BJ (cell line): Measurements from ENCODE around the gene IL3. TPM values are rescaled to one million over a fixed set of nuclear protein-coding genes. Genes with fewer than 3 reads are reported as not detected.

Source experiments
- CTCF ChIA-PET: fragments of 350-600 bp; formaldehyde crosslinking; extraction: SDS; loops from one replicate; lab custom pipeline; 2021; ENCODE audit warnings: antibody characterized with exemption, inconsistent platforms; lab: Yijun Ruan, JAX
- POLR2A ChIA-PET: fragments of 300-600 bp; sonication (Branson Sonifier 250); formaldehyde crosslinking; extraction: SDS; loops from one replicate; lab custom pipeline; 2021; ENCODE audit warnings: antibody characterized with exemption; lab: Charles Lee
- DNase-seq: peaks from one replicate; pipeline ENCODE4 v3.0.0-alpha.2; 2011; ENCODE audit warnings: low read depth
- H3K27me3 ChIP-seq: 2 replicates; pipeline ENCODE4 v1.6.0; 2011; ENCODE audit warnings: low read length; ENCODE audit not compliant: control insufficient read depth, insufficient read depth
- H3K36me3 ChIP-seq: 2 replicates; pipeline ENCODE4 v1.5.1; 2011; ENCODE audit warnings: low read length; ENCODE audit not compliant: control insufficient read depth, insufficient read depth
- H3K4me3 ChIP-seq: 2 replicates; pipeline ENCODE4 v1.5.1; 2011; ENCODE audit warnings: low read depth, mild to moderate bottlenecking, control low read depth, low read length
- polyA plus RNA-seq: library from polyadenylated mRNA; depleted of rRNA; stranded (reverse); fragments of >200 nt; gene quantifications from 2 replicates; pipeline ENCODE4 v1.2.3, GENCODE V29; 2011
- TF ChIP-seq, protein P1 (sequence below): IDR thresholded peaks from 2 replicates; pipeline ENCODE4 v1.5.1; 2011; ENCODE audit warnings: low read depth, mild to moderate bottlenecking, control low read depth, inconsistent platforms, low read length, moderate library complexity; ENCODE audit not compliant: insufficient read depth

Gene IL3
- polyA plus RNA-seq, 1 experiment, result not detected

DNA sequence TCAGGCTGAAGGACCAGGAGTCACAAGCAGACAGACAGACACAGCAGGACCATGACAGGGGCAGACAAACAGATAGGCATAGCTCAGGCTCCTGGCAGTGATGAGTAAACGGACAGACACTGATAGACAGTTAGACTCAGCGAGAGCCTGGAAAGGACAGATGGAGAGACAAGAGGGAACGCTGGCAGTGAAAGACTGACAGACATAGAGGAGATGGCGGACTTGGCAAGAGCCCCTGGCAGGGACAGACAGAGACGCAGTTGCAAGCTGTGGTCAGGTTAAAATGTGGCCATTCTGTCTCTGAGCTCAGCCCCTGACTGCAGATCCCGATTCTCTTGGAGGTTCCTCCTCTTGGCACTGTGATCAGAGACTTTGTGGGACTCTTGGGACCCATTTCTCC, 26.7 kb downstream of the IL3 start:
- H3K27me3 ChIP-seq, result no peaks in the 10 kb centered on the region
- CTCF ChIA-PET, result interaction anchor here (0.6 to 2.9 kb wide), 4 partner anchors 14 to 93 kb away, joined by 4 to 12 read pairs (median 8); partner anchors contain the start of gene CSF2
- no peak overlapping the region for H3K4me3 ChIP-seq
- DNase-seq, result no peak
- TF ChIP-seq, protein P1, sequence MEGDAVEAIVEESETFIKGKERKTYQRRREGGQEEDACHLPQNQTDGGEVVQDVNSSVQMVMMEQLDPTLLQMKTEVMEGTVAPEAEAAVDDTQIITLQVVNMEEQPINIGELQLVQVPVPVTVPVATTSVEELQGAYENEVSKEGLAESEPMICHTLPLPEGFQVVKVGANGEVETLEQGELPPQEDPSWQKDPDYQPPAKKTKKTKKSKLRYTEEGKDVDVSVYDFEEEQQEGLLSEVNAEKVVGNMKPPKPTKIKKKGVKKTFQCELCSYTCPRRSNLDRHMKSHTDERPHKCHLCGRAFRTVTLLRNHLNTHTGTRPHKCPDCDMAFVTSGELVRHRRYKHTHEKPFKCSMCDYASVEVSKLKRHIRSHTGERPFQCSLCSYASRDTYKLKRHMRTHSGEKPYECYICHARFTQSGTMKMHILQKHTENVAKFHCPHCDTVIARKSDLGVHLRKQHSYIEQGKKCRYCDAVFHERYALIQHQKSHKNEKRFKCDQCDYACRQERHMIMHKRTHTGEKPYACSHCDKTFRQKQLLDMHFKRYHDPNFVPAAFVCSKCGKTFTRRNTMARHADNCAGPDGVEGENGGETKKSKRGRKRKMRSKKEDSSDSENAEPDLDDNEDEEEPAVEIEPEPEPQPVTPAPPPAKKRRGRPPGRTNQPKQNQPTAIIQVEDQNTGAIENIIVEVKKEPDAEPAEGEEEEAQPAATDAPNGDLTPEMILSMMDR, result no peak
- no peaks in the 10 kb centered on the region for H3K36me3 ChIP-seq
- POLR2A ChIA-PET, result no interaction called here

DNA sequence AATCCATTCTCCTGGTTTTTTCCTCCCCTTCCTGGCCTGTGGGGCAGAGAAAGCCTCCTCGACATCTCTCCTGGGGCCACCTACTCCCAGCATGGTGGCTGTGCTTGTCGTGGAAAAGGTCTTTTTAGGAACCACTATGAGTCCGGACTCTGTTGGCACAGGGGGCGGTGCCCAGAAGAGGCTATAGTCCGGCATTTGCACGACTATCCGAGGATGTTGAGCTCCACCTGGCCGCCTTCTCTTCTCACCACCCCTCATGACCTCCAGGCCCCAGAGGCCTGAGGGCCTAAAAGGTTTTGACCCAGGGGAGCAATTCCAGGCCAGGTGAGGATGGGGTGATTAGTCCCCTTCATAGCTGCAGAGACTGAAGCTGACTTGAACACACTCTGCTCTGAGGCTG, 27.2 kb downstream of the IL3 start:
- ChIA-PET POLR2A (no interaction called here), CTCF (interaction anchor here (0.6 to 2.9 kb wide), 3 partner anchors 15 to 23 kb away, joined by 4 to 12 read pairs (median 6); partner anchors contain the start of gene CSF2)
- Histone ChIP-seq H3K4me3 (no peak overlapping the region), H3K36me3 (no peaks in the 10 kb centered on the region), H3K27me3 (no peaks in the 10 kb centered on the region)
- TF ChIP-seq, protein P1, result no peak
- no peak for DNase-seq

DNA sequence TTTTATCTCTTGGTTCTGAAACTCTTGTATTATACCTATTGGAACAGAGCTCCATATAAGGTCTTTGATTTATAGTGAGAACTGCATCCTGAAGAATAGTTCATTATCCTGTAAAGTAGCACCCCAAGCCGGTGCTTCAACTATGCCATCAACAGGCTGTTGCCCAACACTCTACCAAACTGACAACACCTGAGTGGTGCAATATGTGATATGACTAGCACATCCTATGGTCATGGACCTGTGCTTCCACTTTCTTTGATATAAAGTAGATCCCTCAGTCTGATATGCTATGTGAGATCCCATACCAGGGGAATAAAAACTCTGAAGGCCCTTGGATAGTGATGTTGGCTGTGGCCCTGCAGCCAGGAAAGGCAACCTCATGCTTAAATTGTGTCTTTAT, 28.9 kb downstream of the IL3 start:
- H3K4me3 ChIP-seq, result no peak overlapping the region
- TF ChIP-seq, protein P1, result no peak
- DNase-seq, result no peak
- ChIA-PET CTCF (interaction anchor here (0.6 to 2.9 kb wide), 3 partner anchors 25 to 596 kb away, joined by 3 to 12 read pairs (median 4); no protein-coding TSS in a partner anchor), POLR2A (interaction anchor here (0.5 kb wide), 1 partner anchor 24 kb away, joined by 3 read pairs; no protein-coding TSS in a partner anchor)
- H3K27me3 ChIP-seq, result no peaks in the 10 kb centered on the region
- H3K36me3 ChIP-seq, result no peaks in the 10 kb centered on the region

DNA sequence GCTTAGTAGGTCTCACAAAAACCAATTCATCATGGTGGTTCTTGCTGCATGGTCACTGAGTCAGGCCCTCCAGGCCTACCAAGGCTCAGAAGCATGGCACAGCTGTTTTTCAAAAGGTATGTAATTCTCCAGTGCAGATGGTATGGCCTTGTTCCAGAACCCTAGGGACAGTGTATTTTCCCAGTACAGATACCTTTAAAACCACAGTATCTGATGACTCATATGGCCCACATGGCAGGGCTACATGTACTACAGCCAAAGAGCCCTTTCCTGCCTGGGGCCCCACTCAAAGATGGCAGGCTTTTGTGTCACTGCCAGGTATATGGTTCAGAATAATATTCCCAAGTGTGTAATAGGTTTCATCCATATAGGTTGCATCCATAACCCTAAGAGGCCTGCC, 29.7 kb downstream of the IL3 start:
- Histone ChIP-seq H3K36me3 (no peaks in the 10 kb centered on the region), H3K27me3 (no peaks in the 10 kb centered on the region), H3K4me3 (no peak overlapping the region)
- CTCF ChIA-PET, result no interaction called here
- POLR2A ChIA-PET, result no interaction called here
- peak; percentile 58 for DNase-seq
- TF ChIP-seq, protein P1, result no peak

DNA sequence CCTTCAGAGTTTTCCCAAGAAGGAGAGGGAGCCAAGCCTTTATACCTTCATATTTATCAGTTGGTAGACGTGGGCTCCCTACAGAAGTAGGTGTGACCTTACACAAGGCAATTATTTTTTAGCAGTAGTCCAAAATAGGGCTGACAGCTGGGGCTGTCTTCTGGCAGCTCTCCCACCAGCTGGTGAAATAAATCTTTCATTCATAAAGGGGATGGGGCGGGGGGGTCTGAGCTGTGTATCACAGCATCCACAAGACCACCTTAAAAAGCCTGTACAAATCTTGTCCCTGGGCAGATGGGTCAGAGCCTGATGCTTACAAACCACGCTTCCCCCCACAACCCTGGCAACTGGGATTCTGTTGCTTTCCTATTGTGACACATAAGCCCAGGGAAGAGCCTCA, 32.8 kb downstream of the IL3 start:
- Histone ChIP-seq H3K4me3 (no peak overlapping the region), H3K36me3 (no peaks in the 10 kb centered on the region), H3K27me3 (no peaks in the 10 kb centered on the region)
- ChIA-PET POLR2A (no interaction called here), CTCF (interaction anchor here (1.1 to 1.5 kb wide), 3 partner anchors 10 to 145 kb away, joined by 3 to 5 read pairs (median 4); no protein-coding TSS in a partner anchor)
- DNase-seq, result no peak
- TF ChIP-seq, protein P1, result no peak
